ENCODE data around the gene SLC7A9.

SLC7A9 gene

GRCh38 chr19:32864318-32865007 lies 5.1 kb downstream of the SLC7A9 start:
- no peaks in the 10 kb centered on the region for H3F3A ChIP-seq (ENCODE audit: insufficient read depth, low read length)
- H3K27ac ChIP-seq (ENCODE audit: low read depth, low read length, poor library complexity, severe bottlenecking): no peak overlapping the region
- no peak overlapping the region for H3K9ac ChIP-seq (ENCODE audit: low read length)
- H3K4me2 ChIP-seq (ENCODE audit: low read length): no peak overlapping the region
- no peaks in the 10 kb centered on the region for H3K79me2 ChIP-seq (ENCODE audit: insufficient read depth, low read length)
- no peaks in the 10 kb centered on the region for H4K20me1 ChIP-seq (ENCODE audit: insufficient read depth, low read length)
- no peak overlapping the region for H2AFZ ChIP-seq (ENCODE audit: low read length)
- no peaks in the 10 kb centered on the region for H3K9me3 ChIP-seq (ENCODE audit: low read length)
- H3K27me3 ChIP-seq (ENCODE audit: insufficient read depth, low read length): no peaks in the 10 kb centered on the region
- H3K4me3 ChIP-seq (ENCODE audit: low read depth, low read length, poor library complexity, severe bottlenecking): no peak overlapping the region
- H3K4me1 ChIP-seq (ENCODE audit: insufficient read depth, low read length, severe bottlenecking): no peaks in the 10 kb centered on the region
- H3K36me3 ChIP-seq (ENCODE audit: insufficient read depth, low read length): no peaks in the 10 kb centered on the region
- TF ChIP-seq EZH2 (IDR thresholded peaks at IDR 0.05; ENCODE audit: borderline replicate concordance, low read length) (no peak), CTCF (IDR thresholded peaks at IDR 0.05; ENCODE audit: low read length) (no peak)
- H3K9me2 ChIP-seq (ENCODE audit: low read depth, low read length): no peaks in the 10 kb centered on the region

- no peaks in the 10 kb centered on the region for H3K27me3 ChIP-seq (ENCODE audit: insufficient read depth, low read length)
- no peak overlapping the region for H3K9ac ChIP-seq (ENCODE audit: low read length)
- TF ChIP-seq EZH2 (IDR thresholded peaks at IDR 0.05; ENCODE audit: borderline replicate concordance, low read length): no peak
- no peak for TF ChIP-seq CTCF (IDR thresholded peaks at IDR 0.05; ENCODE audit: low read length)
- H3K9me2 ChIP-seq (ENCODE audit: low read depth, low read length): no peaks in the 10 kb centered on the region
- H4K20me1 ChIP-seq (ENCODE audit: insufficient read depth, low read length): no peaks in the 10 kb centered on the region
- H2AFZ ChIP-seq (ENCODE audit: low read length): no peak overlapping the region
- H3K4me2 ChIP-seq (ENCODE audit: low read length): no peak overlapping the region
- no peaks in the 10 kb centered on the region for H3K4me1 ChIP-seq (ENCODE audit: insufficient read depth, low read length, severe bottlenecking)
- no peaks in the 10 kb centered on the region for H3K9me3 ChIP-seq (ENCODE audit: low read length)
- no peak overlapping the region for H3K27ac ChIP-seq (ENCODE audit: low read depth, low read length, poor library complexity, severe bottlenecking)
- H3F3A ChIP-seq (ENCODE audit: insufficient read depth, low read length): no peaks in the 10 kb centered on the region
- H3K4me3 ChIP-seq (ENCODE audit: low read depth, low read length, poor library complexity, severe bottlenecking): no peak overlapping the region
- H3K79me2 ChIP-seq (ENCODE audit: insufficient read depth, low read length): no peaks in the 10 kb centered on the region
- H3K36me3 ChIP-seq (ENCODE audit: insufficient read depth, low read length): no peaks in the 10 kb centered on the region
Measured at GRCh38 chr19:32863841-32864240, 5.7 kb downstream of the SLC7A9 start.

DNA sequence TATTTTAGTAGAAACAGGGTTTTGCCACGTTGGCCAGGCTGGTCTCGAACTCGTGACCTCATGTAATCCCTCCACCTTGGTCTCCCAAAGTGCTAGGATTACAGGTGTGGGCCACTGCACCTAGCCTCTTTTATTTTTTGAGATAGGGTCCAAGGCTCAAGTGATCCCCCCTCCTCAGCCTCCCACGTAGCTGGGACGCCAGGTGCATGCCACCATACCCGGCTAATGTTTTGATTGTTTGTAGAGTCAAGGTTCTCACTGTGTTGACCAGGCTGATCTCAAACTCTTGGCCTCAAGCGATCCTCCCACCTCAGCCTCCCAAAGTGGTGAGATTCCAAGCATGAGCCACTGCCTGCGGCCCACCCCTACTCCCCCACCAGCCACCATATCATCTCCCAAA lies 6.3 kb downstream of the SLC7A9 start:
- H4K20me1 ChIP-seq (ENCODE audit: insufficient read depth, low read length): no peaks in the 10 kb centered on the region
- H2AFZ ChIP-seq (ENCODE audit: low read length): no peak overlapping the region
- H3K9ac ChIP-seq (ENCODE audit: low read length): no peak overlapping the region
- no peak overlapping the region for H3K27ac ChIP-seq (ENCODE audit: low read depth, low read length, poor library complexity, severe bottlenecking)
- no peak overlapping the region for H3K4me2 ChIP-seq (ENCODE audit: low read length)
- H3K9me2 ChIP-seq (ENCODE audit: low read depth, low read length): no peaks in the 10 kb centered on the region
- no peaks in the 10 kb centered on the region for H3K4me1 ChIP-seq (ENCODE audit: insufficient read depth, low read length, severe bottlenecking)
- no peaks in the 10 kb centered on the region for H3F3A ChIP-seq (ENCODE audit: insufficient read depth, low read length)
- H3K9me3 ChIP-seq (ENCODE audit: low read length): no peaks in the 10 kb centered on the region
- H3K79me2 ChIP-seq (ENCODE audit: insufficient read depth, low read length): no peaks in the 10 kb centered on the region
- TF ChIP-seq CTCF (IDR thresholded peaks at IDR 0.05; ENCODE audit: low read length): no peak
- no peak for TF ChIP-seq EZH2 (IDR thresholded peaks at IDR 0.05; ENCODE audit: borderline replicate concordance, low read length)
- no peaks in the 10 kb centered on the region for H3K36me3 ChIP-seq (ENCODE audit: insufficient read depth, low read length)
- no peaks in the 10 kb centered on the region for H3K27me3 ChIP-seq (ENCODE audit: insufficient read depth, low read length)
- H3K4me3 ChIP-seq (ENCODE audit: low read depth, low read length, poor library complexity, severe bottlenecking): no peak overlapping the region

Data from OCI-LY1 (cell line).